ENCODE data around the gene TEDC1. TPM values are rescaled to one million over a fixed set of nuclear protein-coding genes. Genes with fewer than 3 reads are reported as not detected.
A peak's percentile ranks its signal among the peaks of the same experiment; 100 is the strongest.

TEDC1 gene
- total RNA-seq, 1 experiment from 2014 or later, result 29.0 TPM

- no peak for DNase-seq (ENCODE audit: low read depth)
Measured at GRCh38 chr14:105458010-105458409, 33.0 kb upstream of the TEDC1 start.

GRCh38 chr14:105458571-105458970 is 32.5 kb upstream of the TEDC1 start:
- no peak for DNase-seq (ENCODE audit: low read depth)

GRCh38 chr14:105460116-105460515 is 30.9 kb upstream of the TEDC1 start:
- DNase-seq (ENCODE audit: low read depth), result no peak

GRCh38 chr14:105460616-105461015 is 30.4 kb upstream of the TEDC1 start:
- no peak for DNase-seq (ENCODE audit: low read depth)

- no peak for DNase-seq (ENCODE audit: low read depth)
Measured at GRCh38 chr14:105461903-105462302, 29.1 kb upstream of the TEDC1 start.

- no peak for DNase-seq (ENCODE audit: low read depth)
Measured at GRCh38 chr14:105464501-105464900, 26.5 kb upstream of the TEDC1 start.

- peak; percentile 43 for DNase-seq (ENCODE audit: low read depth)
Measured at GRCh38 chr14:105465209-105466031, 25.6 kb upstream of the TEDC1 start.

GRCh38 chr14:105466531-105467248 is 24.4 kb upstream of the TEDC1 start:
- DNase-seq (ENCODE audit: low read depth), result no peak

GRCh38 chr14:105467249-105467941 is 23.7 kb upstream of the TEDC1 start:
- no peak for DNase-seq (ENCODE audit: low read depth)

- DNase-seq (ENCODE audit: low read depth), result no peak
Measured at GRCh38 chr14:105467942-105468471, 23.0 kb upstream of the TEDC1 start.

GRCh38 chr14:105468621-105469241 is 22.3 kb upstream of the TEDC1 start:
- no peak for DNase-seq (ENCODE audit: low read depth)

GRCh38 chr14:105469456-105470349 is 21.3 kb upstream of the TEDC1 start:
- DNase-seq (ENCODE audit: low read depth), result no peak

- DNase-seq (ENCODE audit: low read depth), result no peak
Measured at GRCh38 chr14:105470350-105471296, 20.4 kb upstream of the TEDC1 start.

GRCh38 chr14:105471297-105471821 is 19.7 kb upstream of the TEDC1 start:
- no peak for DNase-seq (ENCODE audit: low read depth)

- DNase-seq (ENCODE audit: low read depth), result no peak
Measured at GRCh38 chr14:105471823-105472485, 19.1 kb upstream of the TEDC1 start.

GRCh38 chr14:105472486-105472991 is 18.5 kb upstream of the TEDC1 start:
- peak; percentile 8 for DNase-seq (ENCODE audit: low read depth)

- no peak for DNase-seq (ENCODE audit: low read depth)
Measured at GRCh38 chr14:105473033-105473676, 17.9 kb upstream of the TEDC1 start.
